Measurements from ENCODE around the gene BLOC1S5. TPM values are rescaled to one million over a fixed set of nuclear protein-coding genes. Genes with fewer than 3 reads are reported as not detected.
"Not testable (repeated sequence)": the region's sequence is repeated elsewhere in the genome, so short reads cannot be mapped to it uniquely, and the experiment has no call there.

Gene BLOC1S5
- total RNA-seq, 1 donor from 2014 or later = 10.9 TPM

- no peak overlapping the region for H3K4me3 ChIP-seq (ENCODE audit: low read depth, low read length)
- no peak for TF ChIP-seq CTCF (conservative IDR thresholded peaks at IDR 0.05; ENCODE audit: low read depth, low read length)
- DNase-seq (ENCODE audit: low read depth) = no peak
Observed at GRCh38 chr6:8043221-8043620, 21.0 kb downstream of the BLOC1S5 start.

GRCh38 chr6:8041913-8042583, 22.1 kb downstream of the BLOC1S5 start:
- TF ChIP-seq CTCF (conservative IDR thresholded peaks at IDR 0.05; ENCODE audit: low read depth, low read length) = no peak
- H3K4me3 ChIP-seq (ENCODE audit: low read depth, low read length) = no peak overlapping the region
- no peak for DNase-seq (ENCODE audit: low read depth)

- not testable (repeated sequence) for H3K4me3 ChIP-seq (ENCODE audit: low read depth, low read length)
Observed at GRCh38 chr6:8034107-8034506, 30.1 kb downstream of the BLOC1S5 start.

GRCh38 chr6:8030920-8031319, 33.3 kb downstream of the BLOC1S5 start:
- no peak overlapping the region for H3K4me3 ChIP-seq (ENCODE audit: low read depth, low read length)
- TF ChIP-seq CTCF (conservative IDR thresholded peaks at IDR 0.05; ENCODE audit: low read depth, low read length) = no peak
- no peak for DNase-seq (ENCODE audit: low read depth)

More at GRCh38 chr6:8034107-8034506, 30.1 kb downstream of the BLOC1S5 start:
- DNase-seq (ENCODE audit: low read depth) = not testable (repeated sequence)

GRCh38 chr6:8029243-8029870, 34.8 kb downstream of the BLOC1S5 start:
- no peak overlapping the region for H3K4me3 ChIP-seq (ENCODE audit: low read depth, low read length)
- no peak for TF ChIP-seq CTCF (conservative IDR thresholded peaks at IDR 0.05; ENCODE audit: low read depth, low read length)
- no peak for DNase-seq (ENCODE audit: low read depth)

GRCh38 chr6:8027965-8028651, 36.1 kb downstream of the BLOC1S5 start:
- no peak for TF ChIP-seq CTCF (conservative IDR thresholded peaks at IDR 0.05; ENCODE audit: low read depth, low read length)
- no peak overlapping the region for H3K4me3 ChIP-seq (ENCODE audit: low read depth, low read length)
- DNase-seq (ENCODE audit: low read depth) = no peak

- DNase-seq (ENCODE audit: low read depth) = no peak
- no peak overlapping the region for H3K4me3 ChIP-seq (ENCODE audit: low read depth, low read length)
- no peak for TF ChIP-seq CTCF (conservative IDR thresholded peaks at IDR 0.05; ENCODE audit: low read depth, low read length)
Observed at GRCh38 chr6:8026800-8027199, 37.4 kb downstream of the BLOC1S5 start.

Measured in epithelial cell of proximal tubule (primary cell).